ENCODE measurements around the gene PSPC1. TPM values are rescaled to one million over a fixed set of nuclear protein-coding genes. Genes with fewer than 3 reads are reported as not detected.

Gene PSPC1
- polyA plus RNA-seq, 1 donor from 2014 or later, result 166 TPM

GRCh38 chr13:19726611-19727010, 56.1 kb downstream of the PSPC1 start:
- Histone ChIP-seq H3K79me2 (replicated peaks; ENCODE audit: insufficient read depth, low read length) (peaks cover 19% of the 10 kb centered on the region), H3K36me3 (ENCODE audit: insufficient read depth, low read length) (no peaks in the 10 kb centered on the region), H3K4me2 (ENCODE audit: low read length) (no peak overlapping the region), H2AFZ (ENCODE audit: low read depth, low read length) (no peak overlapping the region), H4K20me1 (ENCODE audit: insufficient read depth) (peaks cover 2% of the 10 kb centered on the region), H3F3A (ENCODE audit: insufficient read depth, low read length, poor library complexity, severe bottlenecking) (no peaks in the 10 kb centered on the region), H3K4me3 (ENCODE audit: low read length) (no peak overlapping the region), H3K9me2 (ENCODE audit: insufficient read depth, low read length) (no peaks in the 10 kb centered on the region), H3K27me3 (ENCODE audit: insufficient read depth, low read depth, low read length) (no peaks in the 10 kb centered on the region), H3K9me3 (ENCODE audit: low read length) (no peaks in the 10 kb centered on the region), H3K27ac (ENCODE audit: low read length) (no peak overlapping the region), H3K9ac (ENCODE audit: low read length) (no peak overlapping the region)
- TF ChIP-seq CTCF (IDR thresholded peaks at IDR 0.05; ENCODE audit: poor library complexity, severe bottlenecking) (no peak), SMC3 (conservative IDR thresholded peaks at IDR 0.05; ENCODE audit: poor library complexity) (no peak)

DNA sequence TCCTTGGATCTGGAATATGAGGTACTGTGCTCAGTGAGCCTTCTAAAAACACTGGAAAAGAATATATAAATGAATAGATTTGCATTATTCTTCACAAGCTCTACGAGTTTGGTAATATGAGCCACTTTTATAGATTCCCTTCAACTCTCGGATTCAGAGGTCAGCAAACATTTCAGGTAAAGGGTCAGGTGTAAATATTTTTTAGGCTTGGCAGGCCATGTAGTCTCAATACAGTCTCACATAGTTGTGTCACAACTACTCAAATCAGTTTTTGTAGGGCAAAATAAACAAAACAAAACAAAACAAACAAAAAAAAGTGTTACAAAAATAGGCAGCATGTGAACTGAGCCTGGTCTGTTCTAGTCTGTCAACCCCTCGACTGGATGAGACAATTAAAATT, 57.4 kb downstream of the PSPC1 start:
- no peak overlapping the region for H3K4me3 ChIP-seq (ENCODE audit: low read length)
- H3K4me2 ChIP-seq (ENCODE audit: low read length), result no peak overlapping the region
- no peak overlapping the region for H3K9ac ChIP-seq (ENCODE audit: low read length)
- H3F3A ChIP-seq (ENCODE audit: insufficient read depth, low read length, poor library complexity, severe bottlenecking), result no peaks in the 10 kb centered on the region
- no peaks in the 10 kb centered on the region for H3K9me3 ChIP-seq (ENCODE audit: low read length)
- peaks cover 16% of the 10 kb centered on the region for H3K79me2 ChIP-seq (replicated peaks; ENCODE audit: insufficient read depth, low read length)
- H3K9me2 ChIP-seq (ENCODE audit: insufficient read depth, low read length), result no peaks in the 10 kb centered on the region
- no peaks in the 10 kb centered on the region for H3K36me3 ChIP-seq (ENCODE audit: insufficient read depth, low read length)
- no peak overlapping the region for H2AFZ ChIP-seq (ENCODE audit: low read depth, low read length)
- TF ChIP-seq CTCF (IDR thresholded peaks at IDR 0.05; ENCODE audit: poor library complexity, severe bottlenecking) (no peak), TAF1 (IDR thresholded peaks at IDR 0.05; ENCODE audit: low read depth) (no peak), MXI1 (conservative IDR thresholded peaks at IDR 0.05; ENCODE audit: poor library complexity, severe bottlenecking) (no peak), SMC3 (conservative IDR thresholded peaks at IDR 0.05; ENCODE audit: poor library complexity) (no peak), EZH2 (IDR thresholded peaks at IDR 0.05; ENCODE audit: borderline replicate concordance, insufficient read depth, low read length, poor library complexity, severe bottlenecking) (no peak), REST (IDR thresholded peaks at IDR 0.05; ENCODE audit: borderline replicate concordance) (no peak), POLR2AphosphoS5 (IDR thresholded peaks at IDR 0.05) (no peak), RAD21 (conservative IDR thresholded peaks at IDR 0.05) (no peak), EP300 (conservative IDR thresholded peaks at IDR 0.05; ENCODE audit: poor library complexity, severe bottlenecking) (no peak)
- H4K20me1 ChIP-seq (ENCODE audit: insufficient read depth), result peaks cover 2% of the 10 kb centered on the region
- H3K27me3 ChIP-seq (ENCODE audit: insufficient read depth, low read depth, low read length), result no peaks in the 10 kb centered on the region
- H3K27ac ChIP-seq (ENCODE audit: low read length), result no peak overlapping the region
